ENCODE measurements around the gene NR1D2.
"Not testable (repeated sequence)": the region's sequence is repeated elsewhere in the genome, so short reads cannot be mapped to it uniquely, and the experiment has no call there.

The NR1D2 gene

DNA sequence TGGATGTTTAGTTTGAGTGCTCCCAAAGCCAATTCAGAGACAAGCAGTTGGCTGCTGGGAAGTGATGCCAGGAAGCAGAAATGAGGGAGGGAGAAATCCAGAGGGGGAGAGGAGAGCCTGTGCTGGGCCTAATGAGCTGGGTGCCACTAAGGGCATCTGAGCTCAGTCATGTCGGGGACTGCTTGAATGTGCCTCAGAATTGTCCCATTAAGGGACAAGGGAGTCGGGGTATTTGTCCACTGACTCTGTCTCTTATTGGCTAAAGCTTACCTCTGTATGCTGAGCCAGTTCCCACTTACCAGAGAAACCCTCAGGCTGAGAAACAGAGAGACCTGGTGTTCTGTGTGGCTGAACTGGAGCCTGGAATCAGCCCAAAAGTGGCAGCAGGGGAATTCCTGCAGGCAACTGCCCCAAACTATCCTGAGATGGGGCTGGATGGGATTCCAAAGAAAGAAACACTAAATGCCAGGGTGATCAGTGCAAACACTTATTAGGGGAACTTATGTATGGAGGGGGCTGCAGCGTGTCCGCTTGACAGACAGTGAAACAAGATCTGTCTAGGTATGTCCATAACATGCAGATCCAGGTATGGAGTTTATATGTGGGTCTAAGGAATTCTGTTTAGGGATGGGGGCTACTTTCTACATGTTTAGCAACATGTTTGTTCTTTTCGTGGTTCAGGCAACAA lies 48.6 kb downstream of the NR1D2 start:
- FAIRE-seq = no peak
- no peak for TF ChIP-seq POLR2AphosphoS5 (IDR thresholded peaks at IDR 0.05; ENCODE audit: low read depth, low read length)
- no peak for TF ChIP-seq POLR2A (IDR thresholded peaks at IDR 0.05; ENCODE audit: low read depth, low read length)
- no peak for TF ChIP-seq TAF1 (IDR thresholded peaks at IDR 0.05; ENCODE audit: borderline replicate concordance, low read depth, low read length)

DNA sequence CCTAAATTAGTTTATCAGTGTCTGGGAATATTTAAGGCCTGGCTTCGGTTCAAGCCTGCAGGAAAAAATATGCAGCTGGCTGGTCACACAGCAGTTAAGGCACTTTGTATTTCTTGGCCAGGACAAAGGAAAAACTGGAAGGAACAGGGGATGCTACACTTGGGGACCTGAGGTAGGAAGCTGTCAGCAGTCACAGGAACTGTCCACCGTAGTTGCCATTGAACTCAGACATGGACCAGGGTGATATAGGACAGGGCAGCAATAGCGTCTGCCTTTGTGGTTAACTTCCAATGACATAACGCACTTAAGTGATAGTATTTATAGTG lies 49.1 kb downstream of the NR1D2 start:
- FAIRE-seq (no peak), DNase-seq (ENCODE audit: insufficient read length) (no peak)
- no peak for TF ChIP-seq POLR2AphosphoS5 (IDR thresholded peaks at IDR 0.05; ENCODE audit: low read depth, low read length)
- TF ChIP-seq TAF1 (IDR thresholded peaks at IDR 0.05; ENCODE audit: borderline replicate concordance, low read depth, low read length) = no peak
- TF ChIP-seq POLR2A (IDR thresholded peaks at IDR 0.05; ENCODE audit: low read depth, low read length) = no peak

More for the DNA sequence above, 48.6 kb downstream of the NR1D2 start:
- no peak for DNase-seq (ENCODE audit: insufficient read length)

DNA sequence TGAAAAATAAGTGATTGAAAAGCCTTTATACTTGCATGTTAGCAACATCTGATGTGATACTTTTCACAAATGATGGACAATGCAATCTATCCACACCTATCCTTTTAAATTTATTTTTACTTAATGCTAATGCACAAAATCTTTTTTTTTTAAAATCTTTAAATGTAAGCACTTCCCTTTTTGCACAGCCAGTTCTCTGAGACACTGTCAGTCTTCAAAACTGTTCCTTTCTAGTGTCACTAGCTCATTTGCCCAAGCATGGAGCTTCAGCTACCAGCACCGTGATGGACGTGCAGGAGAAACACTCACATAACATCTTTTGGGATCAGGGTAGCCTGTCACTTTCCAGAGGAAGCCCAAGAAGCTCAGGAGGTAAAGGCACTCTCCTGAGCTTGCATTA lies 50.1 kb downstream of the NR1D2 start:
- DNase-seq (ENCODE audit: insufficient read length) (no peak), FAIRE-seq (no peak)
- TF ChIP-seq TAF1 (IDR thresholded peaks at IDR 0.05; ENCODE audit: borderline replicate concordance, low read depth, low read length) = no peak
- no peak for TF ChIP-seq POLR2A (IDR thresholded peaks at IDR 0.05; ENCODE audit: low read depth, low read length)
- no peak for TF ChIP-seq POLR2AphosphoS5 (IDR thresholded peaks at IDR 0.05; ENCODE audit: low read depth, low read length)

DNA sequence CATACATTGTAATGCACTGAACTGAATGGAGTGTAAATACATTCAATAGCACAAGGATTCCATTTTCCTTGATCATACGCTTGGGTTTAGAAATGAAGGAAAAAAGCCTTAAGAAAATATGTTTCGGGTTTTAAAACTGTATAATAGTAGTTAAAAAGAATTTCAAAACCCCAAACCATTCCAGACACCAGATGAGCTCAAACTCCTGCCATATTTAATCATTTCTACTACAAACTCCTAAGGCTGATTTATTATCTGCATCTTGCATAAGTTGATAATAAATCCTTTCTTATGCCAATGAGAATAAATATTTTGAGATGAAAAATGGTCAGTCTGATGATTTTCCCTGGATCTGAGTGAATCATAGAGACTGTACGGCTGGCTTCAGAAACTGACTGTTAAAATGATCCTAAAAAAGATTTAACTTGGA lies 51.0 kb downstream of the NR1D2 start:
- DNase-seq (ENCODE audit: insufficient read length) (no peak), FAIRE-seq (no peak)
- no peak for TF ChIP-seq POLR2A (IDR thresholded peaks at IDR 0.05; ENCODE audit: low read depth, low read length)
- no peak for TF ChIP-seq POLR2AphosphoS5 (IDR thresholded peaks at IDR 0.05; ENCODE audit: low read depth, low read length)
- TF ChIP-seq TAF1 (IDR thresholded peaks at IDR 0.05; ENCODE audit: borderline replicate concordance, low read depth, low read length) = no peak

DNA sequence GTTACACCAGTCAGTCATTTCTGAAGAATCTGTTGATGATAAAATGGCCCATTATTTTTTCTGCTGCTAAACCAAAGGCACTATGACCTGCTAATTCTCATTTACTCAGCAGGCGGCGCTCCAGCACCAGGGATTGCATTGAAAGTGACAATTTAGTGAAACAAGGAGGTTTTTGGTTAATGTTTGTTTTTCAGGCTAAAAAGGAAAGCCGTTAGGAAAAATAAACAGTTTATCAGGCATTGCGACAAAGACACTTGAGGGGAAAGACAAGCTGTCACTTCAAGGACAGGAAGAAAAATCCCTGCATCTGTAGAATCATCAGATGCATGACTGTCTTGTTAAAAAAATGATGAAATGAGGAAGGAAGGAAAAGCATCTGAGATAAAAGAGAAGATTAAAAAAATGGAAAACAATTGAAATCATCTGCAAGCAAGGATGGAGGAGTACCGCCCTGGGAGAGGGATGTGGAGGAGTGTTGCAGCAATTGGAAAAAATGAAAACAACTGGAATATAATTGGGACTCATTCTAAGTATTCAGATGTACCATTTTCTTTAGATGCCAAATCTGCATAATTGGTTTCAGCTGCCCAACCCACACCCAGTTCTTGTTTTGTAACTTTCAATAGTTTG lies 54.0 kb downstream of the NR1D2 start:
- TF ChIP-seq TAF1 (IDR thresholded peaks at IDR 0.05; ENCODE audit: borderline replicate concordance, low read depth, low read length) (no peak), POLR2AphosphoS5 (IDR thresholded peaks at IDR 0.05; ENCODE audit: low read depth, low read length) (no peak)
- DNase-seq (ENCODE audit: insufficient read length) (no peak), FAIRE-seq (peak; percentile 82)

DNA sequence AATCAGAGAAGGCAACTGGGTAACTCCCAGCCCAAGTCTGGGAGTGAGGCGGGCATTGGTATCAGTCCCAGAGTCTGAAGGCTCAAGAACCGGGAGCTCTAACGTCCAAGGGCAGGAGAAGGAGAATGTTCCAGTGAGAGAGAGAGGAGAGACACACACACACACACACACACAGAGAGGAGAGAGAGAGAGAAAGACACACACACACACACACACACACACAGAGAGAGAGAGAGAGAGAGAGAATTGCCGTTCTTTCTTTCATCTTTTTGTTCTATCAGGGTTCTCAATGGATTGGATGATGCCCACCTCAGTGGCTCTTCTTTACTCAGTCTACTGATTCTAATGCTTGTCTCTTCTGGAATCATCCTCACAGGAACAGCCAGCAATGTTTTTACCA lies 57.0 kb downstream of the NR1D2 start:
- TF ChIP-seq POLR2A (IDR thresholded peaks at IDR 0.05; ENCODE audit: low read depth, low read length) = no peak
- no peak for TF ChIP-seq TAF1 (IDR thresholded peaks at IDR 0.05; ENCODE audit: borderline replicate concordance, low read depth, low read length)
- no peak for TF ChIP-seq POLR2AphosphoS5 (IDR thresholded peaks at IDR 0.05; ENCODE audit: low read depth, low read length)
- DNase-seq (ENCODE audit: insufficient read length) (no peak), FAIRE-seq (no peak)

DNA sequence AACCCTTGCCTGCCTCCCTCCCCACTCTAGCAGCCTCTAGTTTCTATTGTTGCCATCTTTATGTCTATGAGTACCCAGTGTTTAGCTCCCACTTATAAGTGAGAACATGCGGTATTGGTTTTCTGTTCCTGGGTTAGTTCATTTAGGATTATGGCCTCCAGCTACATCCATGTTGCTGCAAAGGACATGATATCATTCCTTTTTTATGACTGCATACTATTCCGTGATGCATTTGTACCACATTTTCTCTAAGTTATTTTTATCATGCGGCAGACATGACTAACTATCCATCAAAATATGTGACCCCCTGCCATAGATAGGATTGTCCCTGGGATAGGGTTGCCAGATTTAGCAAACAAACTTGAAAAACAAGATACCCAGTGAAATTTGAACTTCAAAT lies 58.4 kb downstream of the NR1D2 start:
- no peak for TF ChIP-seq POLR2AphosphoS5 (IDR thresholded peaks at IDR 0.05; ENCODE audit: low read depth, low read length)
- no peak for TF ChIP-seq TAF1 (IDR thresholded peaks at IDR 0.05; ENCODE audit: borderline replicate concordance, low read depth, low read length)
- DNase-seq (ENCODE audit: insufficient read length) (no peak), FAIRE-seq (no peak)

DNA sequence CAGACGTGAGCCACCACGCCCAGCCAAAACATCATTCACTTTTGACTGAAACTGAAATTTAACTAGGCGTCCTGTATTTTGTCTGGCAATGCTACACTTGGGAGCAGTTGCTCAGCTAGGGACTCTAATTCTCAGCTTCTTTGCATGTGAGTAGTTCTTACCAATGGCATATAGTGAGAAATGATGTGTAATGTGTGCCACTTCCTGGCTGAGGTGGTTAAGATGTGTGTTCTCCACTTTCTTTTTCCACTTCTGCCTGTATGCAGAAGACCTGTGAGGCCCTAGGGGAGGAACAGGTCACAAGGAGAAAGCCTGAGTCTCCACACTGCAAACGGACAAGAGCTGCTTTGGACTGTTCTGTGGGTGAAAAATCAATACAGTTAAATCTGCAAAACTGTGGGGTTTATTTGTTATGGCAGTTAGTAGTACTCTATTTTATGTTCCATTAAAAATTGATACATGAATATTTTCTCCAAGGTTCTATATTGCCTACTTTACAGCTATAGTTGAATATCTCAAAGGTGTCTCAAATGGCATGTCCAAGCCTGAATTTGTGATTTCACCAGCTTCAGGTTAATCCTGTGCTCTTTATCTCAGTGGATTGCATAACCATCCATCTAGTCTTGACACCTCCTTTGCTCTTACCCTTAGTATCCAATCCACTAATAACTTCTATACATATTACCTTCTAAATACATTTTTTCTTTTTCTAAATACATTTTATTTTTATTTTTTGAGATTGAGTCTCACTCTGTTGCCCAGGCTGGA lies 59.3 kb downstream of the NR1D2 start:
- FAIRE-seq (no peak), DNase-seq (ENCODE audit: insufficient read length) (no peak)
- TF ChIP-seq TAF1 (IDR thresholded peaks at IDR 0.05; ENCODE audit: borderline replicate concordance, low read depth, low read length) (no peak), POLR2A (IDR thresholded peaks at IDR 0.05; ENCODE audit: low read depth, low read length) (no peak), POLR2AphosphoS5 (IDR thresholded peaks at IDR 0.05; ENCODE audit: low read depth, low read length) (no peak)

DNA sequence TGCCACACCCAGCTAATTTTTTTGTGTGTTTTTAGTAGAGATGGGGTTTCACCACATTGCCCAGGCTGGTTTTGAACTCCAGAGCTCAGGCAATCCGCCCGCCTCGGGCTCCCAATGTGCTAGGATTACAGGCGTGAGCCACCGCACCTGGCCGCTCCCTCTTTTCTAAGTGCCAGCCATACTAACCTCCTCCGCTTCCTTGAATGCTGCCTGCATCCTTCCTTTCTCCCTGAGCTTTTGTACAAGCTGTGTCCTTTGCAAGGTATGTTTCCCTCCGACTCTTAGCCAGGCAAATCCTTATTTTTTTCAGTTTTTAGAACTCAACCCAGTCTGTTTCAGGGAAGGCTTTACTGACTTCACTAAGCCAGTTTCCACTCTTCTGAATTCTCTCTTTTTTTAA lies 60.6 kb downstream of the NR1D2 start:
- no peak for FAIRE-seq
- TF ChIP-seq POLR2A (IDR thresholded peaks at IDR 0.05; ENCODE audit: low read depth, low read length) = no peak
- TF ChIP-seq POLR2AphosphoS5 (IDR thresholded peaks at IDR 0.05; ENCODE audit: low read depth, low read length) = no peak
- no peak for TF ChIP-seq TAF1 (IDR thresholded peaks at IDR 0.05; ENCODE audit: borderline replicate concordance, low read depth, low read length)
- no peak for DNase-seq (ENCODE audit: insufficient read length)

DNA sequence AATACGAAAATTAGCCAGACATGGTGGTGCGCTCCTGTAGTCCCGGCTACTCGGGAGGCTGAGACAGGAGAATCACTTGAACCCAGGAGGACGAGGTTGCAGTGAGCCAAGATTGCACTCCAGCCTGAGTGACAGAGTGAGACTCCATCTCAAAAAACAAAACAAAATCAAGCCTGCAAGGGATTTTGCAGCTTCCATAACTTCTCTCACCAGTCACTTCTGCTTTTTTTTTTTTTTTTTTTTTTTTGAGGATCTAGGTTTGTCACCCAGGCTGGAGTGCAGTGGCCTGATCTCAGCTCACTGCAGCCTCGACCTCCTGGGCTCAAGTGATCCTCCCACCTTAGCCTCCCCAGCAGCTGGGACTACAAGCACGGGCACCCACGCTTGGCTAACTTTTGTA lies 65.7 kb downstream of the NR1D2 start:
- DNase-seq (ENCODE audit: insufficient read length); FAIRE-seq: not testable (repeated sequence)

DNA sequence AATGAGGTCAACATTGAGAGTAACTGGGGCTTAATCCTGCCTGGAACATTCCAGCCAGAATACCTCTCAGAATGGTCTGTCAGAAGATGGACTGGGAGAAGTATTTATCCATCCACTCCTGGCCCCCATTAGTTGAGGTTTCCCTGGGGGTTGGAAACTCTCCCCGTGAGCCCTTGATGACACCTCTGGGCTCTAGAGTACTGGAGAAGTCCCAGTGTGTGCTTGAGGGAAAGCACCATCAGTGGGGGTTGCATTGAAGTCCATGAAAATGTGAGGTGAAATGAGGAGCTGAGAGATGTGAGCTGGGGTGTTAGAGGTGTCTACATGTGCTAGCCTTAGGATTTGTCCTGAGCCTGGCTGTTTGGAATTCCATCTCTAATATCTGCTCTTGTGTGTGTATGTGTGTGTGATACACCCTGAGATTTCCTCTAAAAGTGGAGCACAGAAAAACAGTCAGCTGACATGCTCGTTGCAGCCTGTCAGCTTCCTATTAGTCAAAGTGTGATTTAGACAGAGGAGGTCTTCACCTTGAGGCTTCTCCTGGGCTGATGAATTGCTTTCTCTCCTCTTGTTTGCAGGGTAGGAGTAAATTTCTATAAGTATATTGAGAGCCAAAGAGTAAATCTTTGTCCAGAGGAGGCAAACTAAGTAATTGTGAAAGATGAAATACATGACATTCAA lies 67.6 kb downstream of the NR1D2 start:
- TF ChIP-seq POLR2A (IDR thresholded peaks at IDR 0.05; ENCODE audit: low read depth, low read length) = no peak
- no peak for TF ChIP-seq POLR2AphosphoS5 (IDR thresholded peaks at IDR 0.05; ENCODE audit: low read depth, low read length)
- no peak for TF ChIP-seq TAF1 (IDR thresholded peaks at IDR 0.05; ENCODE audit: borderline replicate concordance, low read depth, low read length)
- no peak for FAIRE-seq
- DNase-seq (ENCODE audit: insufficient read length) = no peak

DNA sequence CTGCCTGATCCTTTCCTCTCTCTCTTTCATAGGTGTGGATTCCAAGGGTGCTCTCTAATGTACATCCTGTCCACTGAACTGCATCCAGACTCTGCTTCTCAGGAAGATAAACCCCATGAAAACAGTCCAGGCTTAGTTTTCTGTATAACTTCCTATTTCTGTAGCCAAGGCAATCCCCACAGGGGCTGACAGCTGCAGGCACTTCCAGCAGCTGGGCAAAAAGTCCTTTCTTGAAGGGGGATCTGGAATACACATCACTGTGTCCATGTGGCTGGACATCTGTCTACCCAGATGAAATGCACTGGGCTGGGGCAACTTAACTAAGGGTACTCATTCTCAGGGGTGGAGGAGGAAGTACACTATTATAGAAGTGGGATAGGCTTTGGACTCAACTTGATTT lies 72.2 kb downstream of the NR1D2 start:
- no peak for FAIRE-seq

More for the DNA sequence above, 72.2 kb downstream of the NR1D2 start:
- TF ChIP-seq POLR2A (IDR thresholded peaks at IDR 0.05; ENCODE audit: low read depth, low read length) (no peak), TAF1 (IDR thresholded peaks at IDR 0.05; ENCODE audit: borderline replicate concordance, low read depth, low read length) (no peak), POLR2AphosphoS5 (IDR thresholded peaks at IDR 0.05; ENCODE audit: low read depth, low read length) (no peak)
- no peak for DNase-seq (ENCODE audit: insufficient read length)

Data from GM12892 (cell line).